Measurements from ENCODE around the gene GRIK4. TPM values are rescaled to one million over a fixed set of nuclear protein-coding genes. Genes with fewer than 3 reads are reported as not detected.

GRIK4 gene
- total and polyA plus RNA-seq, 2 of the 4 experiments (the other 2 are of a cell fraction), result 0.18 to 0.38 TPM

DNA sequence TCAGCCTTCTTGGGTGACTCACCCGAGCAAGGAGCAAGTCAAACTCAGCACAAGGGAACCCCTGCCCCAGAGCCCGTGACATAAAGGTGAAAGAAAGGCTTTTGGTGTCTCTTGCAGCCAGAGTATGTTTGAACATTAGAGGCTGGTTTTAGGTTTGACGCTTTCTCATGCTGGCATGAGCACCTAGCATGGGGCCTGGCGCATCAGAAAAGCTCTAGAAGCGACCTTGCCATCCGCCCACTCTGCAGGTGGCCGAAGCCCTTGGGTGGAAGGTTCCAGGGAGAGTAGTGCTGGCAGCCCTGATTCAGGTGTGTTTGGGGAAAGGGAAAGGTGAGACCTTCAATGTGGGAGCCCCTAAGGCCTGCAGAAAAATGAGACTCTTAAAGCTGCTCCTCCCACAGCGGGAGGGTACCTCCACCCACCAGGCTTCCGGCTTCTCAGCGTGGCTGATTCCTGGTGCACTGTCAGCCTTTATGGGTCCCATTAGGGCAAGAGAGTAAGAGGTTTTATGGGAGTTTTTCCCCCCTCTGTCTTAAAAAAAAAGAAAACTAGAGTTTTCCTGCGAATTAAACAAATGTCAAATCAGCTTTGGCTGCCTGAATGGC, 88.4 kb downstream of the GRIK4 start:
- BruUV-seq (replicated peaks), result no TSS peak

More for the DNA sequence above, 88.4 kb downstream of the GRIK4 start:
- H2AFZ ChIP-seq (replicated peaks; ENCODE audit: low read length, poor library complexity), result no peak overlapping the region
- no peak overlapping the region for H3K4me3 ChIP-seq (ENCODE audit: insufficient read depth, low read depth, low read length)
- H3K79me1 ChIP-seq (ENCODE audit: low read depth in 1 of 2, low read length in 2 of 2), result no peaks in the 10 kb centered on the region
- H3K56ac ChIP-seq (ENCODE audit: extremely low read depth, insufficient read depth, low read length), result no peak overlapping the region
- POLR2A ChIA-PET (ENCODE audit: unreplicated experiment), result no interaction called here
- WGBS, 2 experiments (ENCODE audit: extremely low coverage in 2 of 2, insufficient read length in 1 of 2), result 82% methylated on average over 2 of the region's 11 CpGs; no CpG with 5 or more reads in 1 of the 2 experiments
- H3K4me1 ChIP-seq (ENCODE audit: control insufficient read depth, insufficient read depth, low read length), result peaks cover 5% of the 10 kb centered on the region; the same call in 1 of the 2 replicates
- H3K23ac ChIP-seq (ENCODE audit: low read depth, low read length), result no peak overlapping the region
- TF ChIP-seq, protein P1, sequence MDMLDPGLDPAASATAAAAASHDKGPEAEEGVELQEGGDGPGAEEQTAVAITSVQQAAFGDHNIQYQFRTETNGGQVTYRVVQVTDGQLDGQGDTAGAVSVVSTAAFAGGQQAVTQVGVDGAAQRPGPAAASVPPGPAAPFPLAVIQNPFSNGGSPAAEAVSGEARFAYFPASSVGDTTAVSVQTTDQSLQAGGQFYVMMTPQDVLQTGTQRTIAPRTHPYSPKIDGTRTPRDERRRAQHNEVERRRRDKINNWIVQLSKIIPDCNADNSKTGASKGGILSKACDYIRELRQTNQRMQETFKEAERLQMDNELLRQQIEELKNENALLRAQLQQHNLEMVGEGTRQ (IDR thresholded peaks at IDR 0.05; ENCODE audit: low read depth, low read length), result no peak
- TF ChIP-seq CHD1 (IDR thresholded peaks at IDR 0.05; ENCODE audit: low read depth, low read length) (no peak), RFX5 (IDR thresholded peaks at IDR 0.05; ENCODE audit: low read depth, low read length) (no peak), FOS (IDR thresholded peaks at IDR 0.05; ENCODE audit: low read depth, low read length) (no peak), RAD21 (IDR thresholded peaks at IDR 0.05; ENCODE audit: low read length) (no peak), MXI1 (IDR thresholded peaks at IDR 0.05; ENCODE audit: borderline replicate concordance, low read depth, low read length) (no peak), POLR2A (IDR thresholded peaks at IDR 0.05; ENCODE audit: low read depth, low read length) (no peak), BHLHE40 (IDR thresholded peaks at IDR 0.05; ENCODE audit: low read depth, low read length) (no peak), MAZ (IDR thresholded peaks at IDR 0.05; ENCODE audit: borderline replicate concordance, low read depth, low read length) (no peak), SMC3 (IDR thresholded peaks at IDR 0.05; ENCODE audit: low read depth, low read length) (no peak)
- TF ChIP-seq, protein P2, sequence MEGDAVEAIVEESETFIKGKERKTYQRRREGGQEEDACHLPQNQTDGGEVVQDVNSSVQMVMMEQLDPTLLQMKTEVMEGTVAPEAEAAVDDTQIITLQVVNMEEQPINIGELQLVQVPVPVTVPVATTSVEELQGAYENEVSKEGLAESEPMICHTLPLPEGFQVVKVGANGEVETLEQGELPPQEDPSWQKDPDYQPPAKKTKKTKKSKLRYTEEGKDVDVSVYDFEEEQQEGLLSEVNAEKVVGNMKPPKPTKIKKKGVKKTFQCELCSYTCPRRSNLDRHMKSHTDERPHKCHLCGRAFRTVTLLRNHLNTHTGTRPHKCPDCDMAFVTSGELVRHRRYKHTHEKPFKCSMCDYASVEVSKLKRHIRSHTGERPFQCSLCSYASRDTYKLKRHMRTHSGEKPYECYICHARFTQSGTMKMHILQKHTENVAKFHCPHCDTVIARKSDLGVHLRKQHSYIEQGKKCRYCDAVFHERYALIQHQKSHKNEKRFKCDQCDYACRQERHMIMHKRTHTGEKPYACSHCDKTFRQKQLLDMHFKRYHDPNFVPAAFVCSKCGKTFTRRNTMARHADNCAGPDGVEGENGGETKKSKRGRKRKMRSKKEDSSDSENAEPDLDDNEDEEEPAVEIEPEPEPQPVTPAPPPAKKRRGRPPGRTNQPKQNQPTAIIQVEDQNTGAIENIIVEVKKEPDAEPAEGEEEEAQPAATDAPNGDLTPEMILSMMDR (conservative IDR thresholded peaks at IDR 0.05; ENCODE audit: low read depth, low read length), result no peak
- TF ChIP-seq, protein P3, sequence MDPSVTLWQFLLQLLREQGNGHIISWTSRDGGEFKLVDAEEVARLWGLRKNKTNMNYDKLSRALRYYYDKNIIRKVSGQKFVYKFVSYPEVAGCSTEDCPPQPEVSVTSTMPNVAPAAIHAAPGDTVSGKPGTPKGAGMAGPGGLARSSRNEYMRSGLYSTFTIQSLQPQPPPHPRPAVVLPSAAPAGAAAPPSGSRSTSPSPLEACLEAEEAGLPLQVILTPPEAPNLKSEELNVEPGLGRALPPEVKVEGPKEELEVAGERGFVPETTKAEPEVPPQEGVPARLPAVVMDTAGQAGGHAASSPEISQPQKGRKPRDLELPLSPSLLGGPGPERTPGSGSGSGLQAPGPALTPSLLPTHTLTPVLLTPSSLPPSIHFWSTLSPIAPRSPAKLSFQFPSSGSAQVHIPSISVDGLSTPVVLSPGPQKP (IDR thresholded peaks at IDR 0.05; ENCODE audit: borderline replicate concordance, low read depth, low read length), result no peak
- H3K27me3 ChIP-seq (ENCODE audit: control insufficient read depth, insufficient read depth, low read length), result peaks cover 7% of the 10 kb centered on the region; the same call in 1 of the 2 replicates
- no peak overlapping the region for H3K4me2 ChIP-seq (ENCODE audit: low read depth, low read length)
- H3K36me3 ChIP-seq (ENCODE audit: control insufficient read depth, insufficient read depth, low read length), result no peaks in the 10 kb centered on the region
- H2BK5ac ChIP-seq (ENCODE audit: low read depth, low read length, poor library complexity, severe bottlenecking), result no peak overlapping the region
- CTCF ChIA-PET, result no interaction called here
- H4K5ac ChIP-seq (ENCODE audit: low read depth, low read length), result no peak overlapping the region
- no peak overlapping the region for H3K14ac ChIP-seq (replicated peaks; ENCODE audit: low read depth, low read length)
- H3K9me3 ChIP-seq (ENCODE audit: control insufficient read depth, insufficient read depth, low read length), result no peaks in the 10 kb centered on the region
- H3K9ac ChIP-seq (ENCODE audit: low read depth, low read length), result no peak overlapping the region
- no peaks in the 10 kb centered on the region for H4K20me1 ChIP-seq (ENCODE audit: insufficient read depth, low read length)
- intact Hi-C loops (cut with micrococcal nuclease) (loop anchor here (10.0 kb wide), 1 partner anchor 205 kb away; no protein-coding TSS in a partner anchor), dilution Hi-C loops (cut with HindIII; ENCODE audit: low sequenced_read_pairs, unreplicated experiment) (no loop called here), in situ Hi-C loops (cut with MboI; ENCODE audit: low sequenced_read_pairs) (no loop called here)
- no peak overlapping the region for H2AK5ac ChIP-seq (ENCODE audit: low read depth, low read length)
- H3K18ac ChIP-seq (ENCODE audit: low read depth, low read length), result no peak overlapping the region
- H2BK120ac ChIP-seq (ENCODE audit: low read depth, low read length), result no peak overlapping the region
- no peak for ATAC-seq (ENCODE audit: low read depth)
- H2AK9ac ChIP-seq (replicated peaks; ENCODE audit: low read depth, low read length, poor library complexity), result no peak overlapping the region
- H3K4ac ChIP-seq (ENCODE audit: low read depth, low read length), result no peak overlapping the region
- no peak overlapping the region for H4K91ac ChIP-seq (ENCODE audit: insufficient read depth, low read depth, low read length)
- H2BK20ac ChIP-seq (ENCODE audit: low read depth, low read length), result no peak overlapping the region
- no peaks in the 10 kb centered on the region for H3K9me1 ChIP-seq (ENCODE audit: insufficient read depth, low read length)
- no peak for DNase-seq
- no peak overlapping the region for H2BK15ac ChIP-seq (ENCODE audit: low read depth, low read length)
- H3K27ac ChIP-seq (ENCODE audit: insufficient read depth, low read length), result no peak overlapping the region
- H4K8ac ChIP-seq (ENCODE audit: low read depth in 2 of 2, low read length in 2 of 2), result no peak overlapping the region
